Suprapubic skin (tissue), 4 donors: ENCODE data around the gene VWDE. TPM values are rescaled to one million over a fixed set of nuclear protein-coding genes. Genes with fewer than 3 reads are reported as not detected.
"Not testable (repeated sequence)": the region's sequence is repeated elsewhere in the genome, so short reads cannot be mapped to it uniquely, and the experiment has no call there.

Source experiments
- DNase-seq, 2 donors: peaks; one replicate each; pipeline ENCODE4 v3.0.0-alpha.2; 2019; ENCODE audit warnings: low spot score in 2 of 2
- H3K27ac ChIP-seq: fragments of 200-600 bp; sonication (generic); one replicate; pipeline ENCODE4 v1.5.1; 2019
- H3K27me3 ChIP-seq: fragments of 200-600 bp; sonication (generic); one replicate; pipeline ENCODE4 v1.5.1; 2019
- H3K36me3 ChIP-seq: fragments of 200-600 bp; sonication (generic); one replicate; pipeline ENCODE4 v1.5.1; 2019
- H3K4me1 ChIP-seq: fragments of 200-600 bp; sonication (generic); one replicate; pipeline ENCODE4 v1.5.1; 2019
- H3K4me3 ChIP-seq: fragments of 200-600 bp; sonication (generic); one replicate; pipeline ENCODE4 v1.5.1; 2019; ENCODE audit warnings: mild to moderate bottlenecking
- H3K9me3 ChIP-seq: fragments of 200-600 bp; sonication (generic); one replicate; pipeline ENCODE4 v1.5.1; 2019
- EP300 ChIP-seq: sonication (generic); formaldehyde crosslinking; IDR thresholded peaks from one replicate; pipeline ENCODE4 v1.6.1; 2017; ENCODE audit warnings: antibody characterized with exemption
- POLR2A ChIP-seq, 2 donors: fragments of 450-650 bp; IDR thresholded peaks; one replicate each; pipeline ENCODE4 v1.6.1; 2017; ENCODE audit warnings: antibody characterized with exemption in 2 of 2, mild to moderate bottlenecking in 2 of 2, moderate library complexity in 2 of 2
- POLR2AphosphoS5 ChIP-seq, 3 donors: sonication (generic); formaldehyde crosslinking; IDR thresholded peaks; one replicate each; pipeline ENCODE4 v1.6.1; 2017; ENCODE audit warnings: antibody characterized with exemption in 3 of 3
- WGBS: methylation state at CpG from one replicate; pipeline ENCODE4 v1.1.5; 2018; 5-methylcytosine and 5-hydroxymethylcytosine counted together
- total RNA-seq, 4 donors: library from RNA; depleted of rRNA; stranded (reverse); fragments of >200 nt; gene quantifications; one replicate each; pipeline ENCODE4 v1.1.0, GENCODE V29; 2016
- TF ChIP-seq, protein P1 (sequence below), 2 donors: fragments of 200-600 bp in 1 of 2; fragments of 450-650 bp in 1 of 2; sonication (generic) in 1 of 2; IDR thresholded peaks; one replicate each; pipeline ENCODE4 v1.5.1; 2016 to 2019; ENCODE audit warnings: antibody characterized with exemption in 2 of 2, mild to moderate bottlenecking in 1 of 2, moderate library complexity in 1 of 2

The VWDE gene
- total RNA-seq, 4 donors from 2014 or later = 0.26 to 2.6 (median 0.51) TPM; not detected in 1

DNA sequence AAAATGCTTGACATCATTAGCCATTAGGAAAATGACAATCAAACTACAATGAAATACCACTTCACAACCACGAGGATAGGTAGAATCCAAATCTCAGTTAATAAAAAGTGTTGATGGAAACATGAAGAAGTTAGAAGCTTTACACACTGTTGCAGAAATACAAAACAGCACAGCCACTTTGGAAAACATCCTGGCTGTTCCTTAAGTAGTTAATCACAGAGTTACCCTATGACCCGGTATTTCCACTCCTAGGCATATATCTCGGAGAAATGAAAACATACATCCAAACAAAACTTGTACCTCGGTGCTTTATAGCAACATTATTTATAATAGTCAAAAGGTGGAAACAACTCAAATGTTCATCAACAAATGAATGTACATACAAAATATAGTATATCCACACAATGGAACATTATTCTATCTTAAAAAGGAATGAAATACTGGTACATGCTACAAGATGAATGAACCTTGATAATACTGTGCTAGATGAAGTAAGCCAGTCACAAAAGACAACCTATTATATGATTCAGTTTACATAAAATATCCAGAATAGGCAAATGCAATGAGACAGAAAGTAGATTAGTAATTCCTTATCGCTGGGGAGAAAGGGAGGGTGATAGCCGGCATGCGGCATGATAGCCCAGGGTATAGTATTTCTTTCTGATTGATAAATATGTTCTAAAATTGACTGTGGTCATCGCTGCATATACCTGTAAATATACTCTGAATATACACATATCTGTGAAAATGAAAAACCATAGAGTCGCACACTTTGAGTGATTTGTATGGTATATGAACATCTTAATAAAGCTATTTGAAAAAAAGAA is 1.9 kb downstream of the VWDE start:
- Histone ChIP-seq H3K27ac (no peak overlapping the region), H3K4me1 (peaks cover 15% of the 10 kb centered on the region), H3K36me3 (no peaks in the 10 kb centered on the region), H3K27me3 (peaks cover 19% of the 10 kb centered on the region), H3K4me3 (no peak overlapping the region), H3K9me3 (no peaks in the 10 kb centered on the region)
- DNase-seq = no peak
- TF ChIP-seq, protein P1, sequence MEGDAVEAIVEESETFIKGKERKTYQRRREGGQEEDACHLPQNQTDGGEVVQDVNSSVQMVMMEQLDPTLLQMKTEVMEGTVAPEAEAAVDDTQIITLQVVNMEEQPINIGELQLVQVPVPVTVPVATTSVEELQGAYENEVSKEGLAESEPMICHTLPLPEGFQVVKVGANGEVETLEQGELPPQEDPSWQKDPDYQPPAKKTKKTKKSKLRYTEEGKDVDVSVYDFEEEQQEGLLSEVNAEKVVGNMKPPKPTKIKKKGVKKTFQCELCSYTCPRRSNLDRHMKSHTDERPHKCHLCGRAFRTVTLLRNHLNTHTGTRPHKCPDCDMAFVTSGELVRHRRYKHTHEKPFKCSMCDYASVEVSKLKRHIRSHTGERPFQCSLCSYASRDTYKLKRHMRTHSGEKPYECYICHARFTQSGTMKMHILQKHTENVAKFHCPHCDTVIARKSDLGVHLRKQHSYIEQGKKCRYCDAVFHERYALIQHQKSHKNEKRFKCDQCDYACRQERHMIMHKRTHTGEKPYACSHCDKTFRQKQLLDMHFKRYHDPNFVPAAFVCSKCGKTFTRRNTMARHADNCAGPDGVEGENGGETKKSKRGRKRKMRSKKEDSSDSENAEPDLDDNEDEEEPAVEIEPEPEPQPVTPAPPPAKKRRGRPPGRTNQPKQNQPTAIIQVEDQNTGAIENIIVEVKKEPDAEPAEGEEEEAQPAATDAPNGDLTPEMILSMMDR (IDR thresholded peaks at IDR 0.05) = no peak
- TF ChIP-seq POLR2A (IDR thresholded peaks at IDR 0.05) (no peak), EP300 (no peak), POLR2AphosphoS5 (IDR thresholded peaks at IDR 0.05) (no peak)
- WGBS = 84% methylated on average over 9 of the region's 9 CpGs

GRCh38 chr7:12398186-12398585 is 5.5 kb downstream of the VWDE start:
- Histone ChIP-seq H3K9me3 (no peaks in the 10 kb centered on the region), H3K27ac (no peak overlapping the region), H3K4me1 (peaks cover 4% of the 10 kb centered on the region), H3K4me3 (no peak overlapping the region), H3K36me3 (no peaks in the 10 kb centered on the region), H3K27me3 (peaks cover 6% of the 10 kb centered on the region)
- no peak for DNase-seq
- TF ChIP-seq POLR2AphosphoS5 (IDR thresholded peaks at IDR 0.05) (no peak), EP300 (no peak), POLR2A (IDR thresholded peaks at IDR 0.05) (no peak)
- TF ChIP-seq, protein P1 (IDR thresholded peaks at IDR 0.05) = no peak

- H3K4me3 ChIP-seq = no peak overlapping the region
- no peaks in the 10 kb centered on the region for H3K36me3 ChIP-seq
- peaks cover 6% of the 10 kb centered on the region for H3K27me3 ChIP-seq
- H3K9me3 ChIP-seq = no peaks in the 10 kb centered on the region
- no peaks in the 10 kb centered on the region for H3K4me1 ChIP-seq
- TF ChIP-seq, protein P1 (IDR thresholded peaks at IDR 0.05) = no peak
- no peak for TF ChIP-seq EP300
- no peak for TF ChIP-seq POLR2A (IDR thresholded peaks at IDR 0.05)
- no peak for TF ChIP-seq POLR2AphosphoS5 (IDR thresholded peaks at IDR 0.05)
- DNase-seq = no peak
- no peak overlapping the region for H3K27ac ChIP-seq
- WGBS = 95% methylated on average over 4 of the region's 4 CpGs
Measured at GRCh38 chr7:12397671-12398070, 6.0 kb downstream of the VWDE start.

DNA sequence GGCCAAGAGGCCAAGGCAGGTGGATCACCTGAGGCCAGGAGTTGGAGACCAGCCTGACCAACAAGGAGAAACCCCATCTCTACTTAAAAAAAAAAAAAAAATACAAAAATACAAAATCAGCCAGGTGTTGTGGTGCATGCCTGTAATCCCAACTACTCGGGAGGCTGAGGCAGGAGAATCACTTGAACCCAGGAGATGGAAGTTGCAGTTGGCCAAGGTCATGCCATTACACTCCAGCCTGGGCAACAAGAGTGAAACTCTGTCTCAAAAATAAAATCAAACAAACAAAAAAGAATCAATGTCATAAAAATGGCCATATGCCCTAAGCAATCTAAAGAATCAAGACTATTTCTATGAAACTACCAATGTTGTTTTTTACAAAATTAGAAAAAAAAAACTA is 7.0 kb downstream of the VWDE start:
- H3K4me1 ChIP-seq, H3K27me3 ChIP-seq, H3K36me3 ChIP-seq, H3K27ac ChIP-seq, DNase-seq, H3K9me3 ChIP-seq, H3K4me3 ChIP-seq: not testable (repeated sequence)
- WGBS = 76% methylated on average over 1 of the region's 1 CpG

DNA sequence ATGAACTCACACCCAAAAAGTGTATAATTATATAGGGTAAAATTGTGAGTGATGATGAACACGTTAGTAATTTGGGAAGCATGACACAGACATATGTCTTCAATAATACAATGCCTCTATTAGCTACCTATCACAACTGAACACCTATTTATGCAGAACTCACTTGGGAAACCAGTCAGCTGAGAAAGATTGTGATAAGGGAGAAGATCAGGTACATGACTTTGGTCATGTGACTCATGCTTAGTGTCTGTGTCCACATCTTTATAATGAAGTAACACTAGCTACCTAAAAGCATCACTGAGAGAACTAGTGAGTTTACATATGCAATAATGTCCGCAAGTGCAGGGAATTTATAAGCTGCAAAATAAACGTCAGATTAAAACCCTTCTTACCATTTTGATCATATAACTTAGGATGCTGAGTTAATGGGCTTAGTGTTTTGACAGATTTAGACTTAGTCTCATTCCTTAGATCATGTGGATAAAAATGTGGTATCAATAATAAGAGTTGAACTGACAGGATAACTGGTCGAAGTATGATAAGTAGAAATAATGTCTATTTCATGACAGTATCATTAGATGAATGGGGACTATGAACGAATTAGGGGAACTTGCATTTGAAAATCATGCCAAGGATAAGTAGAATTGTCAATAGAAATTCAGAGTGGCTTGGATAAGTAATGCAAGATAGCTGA is 11.6 kb downstream of the VWDE start:
- Histone ChIP-seq H3K4me3 (no peak overlapping the region), H3K4me1 (no peaks in the 10 kb centered on the region), H3K36me3 (no peaks in the 10 kb centered on the region), H3K27ac (no peak overlapping the region), H3K9me3 (no peaks in the 10 kb centered on the region), H3K27me3 (no peaks in the 10 kb centered on the region)
- no peak for TF ChIP-seq EP300
- TF ChIP-seq, protein P1 (IDR thresholded peaks at IDR 0.05) = no peak
- no peak for TF ChIP-seq POLR2A (IDR thresholded peaks at IDR 0.05)
- no peak for TF ChIP-seq POLR2AphosphoS5 (IDR thresholded peaks at IDR 0.05)
- DNase-seq = no peak
- WGBS = 75% methylated on average over 5 of the region's 5 CpGs
